GM12873 (cell line): ENCODE results near the gene DDX10.

Experiments
- CTCF ChIP-seq: IDR thresholded peaks from 2 replicates; pipeline ENCODE4 v1.5.1; 2012; ENCODE audit warnings: low read depth, mild to moderate bottlenecking, moderate library complexity, low read length, control low read depth; ENCODE audit not compliant: insufficient read depth; ENCODE audit errors: missing control alignments

The DDX10 gene

GRCh38 chr11:108897916-108898315 is 233.0 kb downstream of the DDX10 start:
- no peak for TF ChIP-seq CTCF

GRCh38 chr11:108901359-108901758 is 236.5 kb downstream of the DDX10 start:
- TF ChIP-seq CTCF, result no peak

- TF ChIP-seq CTCF, result no peak
These were observed 237.2 kb downstream of the DDX10 start for GRCh38 chr11:108902027-108902469.

GRCh38 chr11:108904480-108904879 is 239.6 kb downstream of the DDX10 start:
- no peak for TF ChIP-seq CTCF

- no peak for TF ChIP-seq CTCF
These were observed 241.5 kb downstream of the DDX10 start for GRCh38 chr11:108906329-108906728.

GRCh38 chr11:108906826-108907225 is 242.0 kb downstream of the DDX10 start:
- TF ChIP-seq CTCF, result no peak

GRCh38 chr11:108909041-108909440 is 244.2 kb downstream of the DDX10 start:
- TF ChIP-seq CTCF, result no peak
